Upper lobe of left lung (tissue), 4 donors: ENCODE results near the gene KLHDC8A.

Experiments
- CTCF ChIP-seq, 6 experiments: fragments of 450-650 bp in 4 of 6; fragments of 200-600 bp in 2 of 6; sonication (generic) in 2 of 6; IDR thresholded peaks; one replicate each; pipeline ENCODE4 v1.5.1; 2016 to 2019; ENCODE audit warnings: antibody characterized with exemption in 6 of 6
- EP300 ChIP-seq, 4 donors: sonication (generic); formaldehyde crosslinking; IDR thresholded peaks; one replicate each; pipeline ENCODE4 v1.5.1; 2017; ENCODE audit warnings: antibody characterized with exemption in 4 of 4, control low read depth in 2 of 4
- POLR2A ChIP-seq, 4 donors: fragments of 450-650 bp; IDR thresholded peaks; one replicate each; pipeline ENCODE4 v1.5.1; 2016 to 2017; ENCODE audit warnings: antibody characterized with exemption in 4 of 4, mild to moderate bottlenecking in 2 of 4

- TF ChIP-seq CTCF (IDR thresholded peaks at IDR 0.05) (no peak), POLR2A (IDR thresholded peaks at IDR 0.05) (no peak), EP300 (IDR thresholded peaks at IDR 0.05) (no peak)
These were observed 22.3 kb upstream of the KLHDC8A start for GRCh38 chr1:205379056-205379455.
